GM13977 (cell line): ENCODE results near the gene TARS3.
A peak's percentile ranks its signal among the peaks of the same experiment; 100 is the strongest.

Experiments
- DNase-seq: peaks from one replicate; pipeline ENCODE4 v3.0.0; 2012; ENCODE audit warnings: low spot score
- in situ Hi-C: fragments of 300-500 bp; cut with MboI; formaldehyde crosslinking; loops from one replicate; pipeline ENCODE4 v1.12.0; 2022; ENCODE audit warnings: low sequenced_read_pairs, low pct_unique_long_range_greater_than_20kb, mixed read lengths, inconsistent platforms; ENCODE audit not compliant: unreplicated experiment
- TF ChIP-seq, protein P1 (sequence below): IDR thresholded peaks from 2 replicates; pipeline ENCODE4 v1.5.1; 2012; ENCODE audit warnings: mild to moderate bottlenecking, control low read depth; ENCODE audit not compliant: insufficient read depth; ENCODE audit errors: extremely low read depth, missing control alignments

TARS3 gene

DNA sequence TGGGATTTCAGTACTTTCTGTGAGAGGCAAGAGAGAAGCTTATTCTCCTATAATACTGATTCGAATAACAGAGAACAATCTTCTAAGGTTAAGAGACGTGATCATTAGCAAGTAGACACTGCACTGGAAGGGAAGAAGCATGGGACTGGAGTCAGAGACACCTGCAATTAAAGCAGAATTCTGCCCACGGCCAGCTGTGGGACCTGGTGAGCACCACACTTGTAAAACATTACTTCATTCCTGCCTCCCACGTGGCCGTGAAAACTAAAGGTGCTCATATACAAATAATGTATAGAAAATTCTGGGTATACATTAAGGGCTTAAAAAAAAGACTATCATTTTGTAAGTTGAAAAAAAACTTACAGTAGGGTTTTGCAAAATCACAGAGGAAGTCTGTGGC is 74.1 kb downstream of the TARS3 start:
- DNase-seq = no peak
- in situ Hi-C loops = no loop called here
- TF ChIP-seq, protein P1, sequence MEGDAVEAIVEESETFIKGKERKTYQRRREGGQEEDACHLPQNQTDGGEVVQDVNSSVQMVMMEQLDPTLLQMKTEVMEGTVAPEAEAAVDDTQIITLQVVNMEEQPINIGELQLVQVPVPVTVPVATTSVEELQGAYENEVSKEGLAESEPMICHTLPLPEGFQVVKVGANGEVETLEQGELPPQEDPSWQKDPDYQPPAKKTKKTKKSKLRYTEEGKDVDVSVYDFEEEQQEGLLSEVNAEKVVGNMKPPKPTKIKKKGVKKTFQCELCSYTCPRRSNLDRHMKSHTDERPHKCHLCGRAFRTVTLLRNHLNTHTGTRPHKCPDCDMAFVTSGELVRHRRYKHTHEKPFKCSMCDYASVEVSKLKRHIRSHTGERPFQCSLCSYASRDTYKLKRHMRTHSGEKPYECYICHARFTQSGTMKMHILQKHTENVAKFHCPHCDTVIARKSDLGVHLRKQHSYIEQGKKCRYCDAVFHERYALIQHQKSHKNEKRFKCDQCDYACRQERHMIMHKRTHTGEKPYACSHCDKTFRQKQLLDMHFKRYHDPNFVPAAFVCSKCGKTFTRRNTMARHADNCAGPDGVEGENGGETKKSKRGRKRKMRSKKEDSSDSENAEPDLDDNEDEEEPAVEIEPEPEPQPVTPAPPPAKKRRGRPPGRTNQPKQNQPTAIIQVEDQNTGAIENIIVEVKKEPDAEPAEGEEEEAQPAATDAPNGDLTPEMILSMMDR = no peak

DNA sequence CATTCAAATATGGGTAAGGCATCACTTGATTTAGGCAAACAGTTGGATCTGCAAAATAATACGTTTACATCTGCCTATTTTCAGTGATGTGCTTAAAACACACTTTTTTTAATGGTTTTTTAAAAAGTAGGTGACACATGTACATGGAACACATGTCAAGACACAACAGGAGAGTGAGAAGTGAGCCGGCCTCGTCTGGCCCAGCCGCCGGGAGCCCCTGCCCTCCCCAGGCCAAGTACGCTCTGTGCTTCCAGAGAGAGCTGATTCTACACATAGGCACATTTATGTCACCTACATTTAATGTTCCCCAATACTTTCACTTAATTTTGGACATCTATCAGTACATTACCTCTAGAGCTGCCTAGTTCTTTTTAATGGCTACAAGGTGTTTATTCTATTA is 75.9 kb downstream of the TARS3 start:
- TF ChIP-seq, protein P1 = no peak
- DNase-seq = no peak
- in situ Hi-C loops = no loop called here

DNA sequence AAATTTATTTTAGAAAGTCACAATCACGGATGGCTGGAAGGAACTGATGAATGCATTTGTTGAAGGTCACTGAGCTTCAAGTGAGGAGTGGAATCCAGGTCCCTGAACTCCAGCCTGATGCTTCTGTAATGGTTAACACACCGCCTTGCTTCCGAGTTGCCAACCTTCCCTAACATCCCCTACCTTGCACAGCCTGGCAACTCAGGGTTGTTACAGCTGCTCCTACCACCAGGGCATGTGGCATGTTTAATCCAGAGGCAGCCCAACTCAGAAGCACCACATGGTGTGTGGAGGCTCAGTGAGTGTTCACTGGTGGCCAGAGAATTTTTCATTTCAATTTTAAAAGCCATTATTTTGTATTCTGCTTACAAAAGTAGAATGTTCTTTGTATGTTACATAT is 77.0 kb downstream of the TARS3 start:
- no peak for DNase-seq
- TF ChIP-seq, protein P1 = no peak
- in situ Hi-C loops = no loop called here

DNA sequence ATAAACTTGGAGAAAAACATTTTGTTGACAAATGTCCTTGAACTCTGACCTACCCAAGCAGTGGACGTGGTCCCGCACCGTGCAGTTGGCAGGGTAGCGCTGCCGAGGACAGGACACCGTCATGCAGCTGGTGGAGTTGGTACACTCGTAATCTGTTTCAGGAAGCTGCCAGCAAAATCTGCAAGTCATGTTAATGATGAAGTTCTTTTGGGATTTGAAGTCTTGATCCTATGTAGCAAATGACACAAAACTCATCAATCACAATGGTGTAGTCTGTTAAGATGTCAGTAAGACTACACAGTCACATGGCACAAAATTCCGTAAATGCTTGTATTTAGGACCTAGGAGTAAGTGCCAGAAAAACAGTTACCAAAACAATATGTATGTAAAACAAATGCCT is 77.6 kb downstream of the TARS3 start:
- no peak for DNase-seq
- in situ Hi-C loops = no loop called here
- TF ChIP-seq, protein P1 = no peak

DNA sequence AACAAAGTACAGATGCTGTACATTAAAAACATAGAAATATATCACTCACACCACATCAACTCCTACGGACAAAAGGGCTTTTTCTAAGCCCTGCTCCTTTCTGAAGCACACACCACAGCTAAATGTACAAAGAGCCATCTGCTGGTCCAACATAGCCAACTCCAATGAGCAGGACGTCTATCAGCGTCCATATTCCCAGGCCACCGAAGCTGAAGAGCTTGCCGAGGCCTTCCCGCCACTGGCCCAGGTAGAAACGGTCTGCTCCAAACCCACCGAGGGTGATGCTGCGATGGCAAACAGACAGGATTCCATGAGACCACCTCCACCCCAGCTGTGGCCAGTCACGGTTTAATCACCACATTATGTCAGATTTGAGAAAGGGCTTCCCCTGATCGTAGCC is 81.9 kb downstream of the TARS3 start:
- in situ Hi-C loops = loop anchor here (5.0 kb wide), 1 partner anchor 345 kb away; the partner anchor contains the start of gene SNRPA1
- no peak for DNase-seq
- TF ChIP-seq, protein P1 = peak; percentile 6

DNA sequence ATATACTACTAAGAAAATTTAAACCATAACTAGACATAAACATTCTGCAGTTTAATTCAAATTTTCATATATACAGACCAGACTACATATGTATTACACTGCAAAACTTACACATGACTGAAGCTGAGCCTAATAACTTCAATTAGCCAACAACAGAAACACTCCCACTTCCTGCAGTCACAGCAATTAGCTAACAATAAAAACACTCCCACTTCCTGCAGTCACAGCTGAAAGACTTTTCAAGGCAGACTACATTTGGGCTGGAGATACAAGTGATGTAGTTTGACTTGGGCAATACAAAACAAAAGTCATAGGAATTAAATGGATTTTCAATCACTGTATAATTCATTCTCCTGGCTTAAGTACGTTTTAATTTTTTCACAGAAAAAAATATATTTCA is 82.4 kb downstream of the TARS3 start:
- in situ Hi-C loops = loop anchor here (5.0 kb wide), 1 partner anchor 345 kb away; the partner anchor contains the start of gene SNRPA1

More for the DNA sequence above, 82.4 kb downstream of the TARS3 start:
- DNase-seq = no peak
- TF ChIP-seq, protein P1 = no peak
